Stimulated activated CD4-positive, alpha-beta T cell treated with anti-CD3 and anti-CD28 coated beads, Interleukin-2, amount 100 ng/mL, for 48 hours (primary cell): ENCODE results near the gene OR8G1.
"Not testable (repeated sequence)": the region's sequence is repeated elsewhere in the genome, so short reads cannot be mapped to it uniquely, and the experiment has no call there.

Experiments used
- DNase-seq, 2 donors: peaks; one replicate each; pipeline ENCODE4 v3.0.0-alpha.2; 2020

OR8G1 gene

GRCh38 chr11:124238512-124238911 is 2.4 kb upstream of the OR8G1 start:
- no peak for DNase-seq

GRCh38 chr11:124249869-124250268 is 9.0 kb downstream of the OR8G1 start:
- DNase-seq: not testable (repeated sequence)

GRCh38 chr11:124256076-124256475 is 15.2 kb downstream of the OR8G1 start, which contains the start of gene OR8G5:
TSS of gene OR8G5 (plus strand) at chr11:124256376. CDS start at chr11:124264932, 8,556 bp downstream.
- DNase-seq: no peak

- DNase-seq: not testable (repeated sequence)
Observed at GRCh38 chr11:124265041-124265440, 24.1 kb downstream of the OR8G1 start.

- not testable (repeated sequence) for DNase-seq
Observed at GRCh38 chr11:124270886-124271285, 30.0 kb downstream of the OR8G1 start.

- no peak for DNase-seq
Observed at GRCh38 chr11:124274000-124274399, 33.1 kb downstream of the OR8G1 start.

GRCh38 chr11:124276081-124276480 is 35.2 kb downstream of the OR8G1 start:
- DNase-seq: no peak

GRCh38 chr11:124277207-124277606 is 36.3 kb downstream of the OR8G1 start:
- DNase-seq: no peak

- DNase-seq: no peak
Observed at GRCh38 chr11:124277804-124278203, 36.9 kb downstream of the OR8G1 start.

GRCh38 chr11:124278261-124278660 is 37.4 kb downstream of the OR8G1 start:
- no peak for DNase-seq

- no peak for DNase-seq
Observed at GRCh38 chr11:124285610-124286344, 44.9 kb downstream of the OR8G1 start.

- no peak for DNase-seq
Observed at GRCh38 chr11:124294687-124295086, 53.8 kb downstream of the OR8G1 start.

- no peak for DNase-seq
Observed at GRCh38 chr11:124296016-124296415, 55.1 kb downstream of the OR8G1 start.

- DNase-seq: no peak
Observed at GRCh38 chr11:124297921-124298320, 57.0 kb downstream of the OR8G1 start.

GRCh38 chr11:124301548-124301947 is 60.7 kb downstream of the OR8G1 start:
- no peak for DNase-seq

GRCh38 chr11:124302347-124303125 is 61.6 kb downstream of the OR8G1 start:
- DNase-seq: no peak
